Inflammatory macrophage treated with lipopolysaccharide for 4 hours (primary cell): Measurements from ENCODE around the gene ICOSLG.
A peak's percentile ranks its signal among the peaks of the same experiment; 100 is the strongest.
"Not testable (repeated sequence)": the region's sequence is repeated elsewhere in the genome, so short reads cannot be mapped to it uniquely, and the experiment has no call there.

Experiments used
- DNase-seq: peaks from one replicate; pipeline ENCODE4 v3.0.0-alpha.2; 2020

The ICOSLG gene

DNA sequence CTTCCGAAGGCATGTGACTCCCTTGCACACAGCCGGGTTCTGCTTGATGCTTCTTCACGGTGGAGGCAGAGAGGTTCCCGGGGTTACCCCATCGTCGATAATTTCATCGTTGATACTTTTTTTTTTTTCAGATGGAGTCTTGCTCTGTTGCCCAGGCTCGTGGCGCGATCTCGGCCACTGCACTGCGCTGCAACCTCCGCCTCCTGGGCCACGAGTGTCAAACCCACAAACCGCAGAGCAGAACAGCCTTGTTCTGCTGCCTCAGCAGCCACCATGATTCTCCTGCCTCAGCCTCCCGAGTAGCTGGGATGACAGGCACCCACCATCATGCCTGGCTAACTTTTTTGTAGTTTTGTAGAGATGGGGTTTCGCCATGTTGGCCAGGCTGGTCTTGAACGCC, 20.1 kb downstream of the ICOSLG start:
- not testable (repeated sequence) for DNase-seq

DNA sequence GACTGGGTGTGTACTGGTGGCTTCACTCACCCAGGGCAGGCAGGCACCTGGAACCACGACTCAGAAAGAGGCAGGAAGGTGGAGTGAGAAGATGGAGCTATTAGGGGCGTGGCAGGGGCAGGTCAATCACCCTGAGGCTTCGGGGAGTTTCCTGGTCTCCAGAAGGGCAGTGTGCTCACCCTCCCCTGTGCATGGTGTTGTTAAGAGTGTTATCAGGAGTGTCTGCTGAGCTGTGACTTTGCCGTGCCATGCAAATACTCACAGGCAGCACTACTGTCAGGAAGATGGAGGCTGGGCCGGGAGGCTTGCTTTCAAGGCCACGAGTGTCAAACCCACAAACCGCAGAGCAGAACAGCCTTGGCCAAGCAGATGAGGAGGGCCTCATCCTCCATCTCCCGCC, 22.3 kb downstream of the ICOSLG start:
- not testable (repeated sequence) for DNase-seq

DNA sequence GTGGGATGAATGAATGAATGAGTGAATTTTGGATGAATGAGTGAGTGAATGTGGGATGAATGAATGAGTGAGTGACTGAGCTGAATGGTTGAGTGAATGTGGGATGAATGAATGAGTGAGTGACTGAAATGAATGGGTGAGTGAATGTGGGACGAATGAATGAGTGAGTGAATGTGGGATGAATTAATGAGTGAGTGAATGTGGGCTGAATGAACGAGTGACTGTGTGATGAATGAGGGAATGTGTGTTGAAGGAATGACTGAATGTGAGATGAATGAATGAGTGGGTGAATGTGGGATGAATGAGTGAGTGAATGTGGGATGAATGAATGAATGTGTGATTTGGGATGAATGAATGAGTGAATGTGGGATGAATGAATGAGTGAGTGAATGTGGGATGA, 28.8 kb downstream of the ICOSLG start:
- not testable (repeated sequence) for DNase-seq

DNA sequence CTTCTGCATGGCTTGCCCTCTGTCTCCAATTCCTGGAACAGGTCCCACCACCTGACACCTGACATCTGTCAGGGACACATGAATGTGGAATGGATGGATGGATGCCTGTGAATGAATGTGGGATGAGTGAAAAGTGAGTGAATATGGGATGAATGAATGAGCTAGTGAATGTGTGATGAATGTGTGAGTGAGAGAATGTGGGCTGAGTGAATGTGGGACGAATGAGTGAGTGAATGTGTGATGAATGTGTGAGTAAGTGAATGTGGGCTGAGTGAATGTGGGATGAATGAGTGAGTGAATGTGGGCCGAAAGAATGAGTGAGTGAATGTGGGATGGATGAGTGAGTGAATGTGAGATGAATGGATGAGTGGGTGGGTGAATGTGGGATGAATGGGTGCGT, 29.2 kb downstream of the ICOSLG start:
- DNase-seq: not testable (repeated sequence)

DNA sequence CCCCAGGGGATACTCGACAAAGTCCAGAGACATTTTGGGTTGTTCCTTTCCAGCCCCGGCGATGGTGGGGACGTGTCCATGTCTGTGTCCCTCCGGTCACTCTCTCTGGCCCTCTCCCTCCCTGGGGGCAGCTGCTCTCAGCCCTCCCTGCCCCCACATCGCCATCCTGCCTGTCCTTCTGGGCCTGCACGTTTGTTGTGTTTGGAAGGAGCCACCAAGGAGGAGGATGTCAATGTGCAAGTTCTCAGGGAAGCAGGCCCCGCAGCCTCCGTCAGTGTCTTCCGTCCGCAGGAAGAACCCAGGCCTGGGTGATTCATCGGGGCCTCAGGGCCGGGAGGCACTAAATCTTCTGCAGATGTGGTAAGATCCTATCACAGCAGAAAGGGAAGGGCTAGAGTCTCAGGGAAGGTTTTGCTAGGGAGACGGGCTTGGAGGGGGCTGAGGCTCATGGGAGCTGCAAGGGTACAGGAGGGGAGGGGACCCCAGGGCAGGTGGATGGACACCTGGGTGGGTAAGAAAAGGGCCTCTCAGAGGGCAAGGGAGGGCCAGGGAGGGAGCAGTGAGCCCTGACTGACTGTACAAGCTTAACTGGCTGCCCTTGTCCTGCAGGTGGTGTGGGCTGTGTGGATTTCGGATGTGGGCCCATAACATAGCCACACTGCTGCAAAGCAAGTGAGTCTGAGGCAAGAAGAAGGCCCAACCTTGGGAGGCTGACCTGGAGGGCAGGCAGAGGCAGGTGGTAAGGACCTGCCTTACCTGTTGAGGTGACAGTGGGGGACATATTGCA, 32.7 kb downstream of the ICOSLG start:
- DNase-seq: peak; percentile 2

DNA sequence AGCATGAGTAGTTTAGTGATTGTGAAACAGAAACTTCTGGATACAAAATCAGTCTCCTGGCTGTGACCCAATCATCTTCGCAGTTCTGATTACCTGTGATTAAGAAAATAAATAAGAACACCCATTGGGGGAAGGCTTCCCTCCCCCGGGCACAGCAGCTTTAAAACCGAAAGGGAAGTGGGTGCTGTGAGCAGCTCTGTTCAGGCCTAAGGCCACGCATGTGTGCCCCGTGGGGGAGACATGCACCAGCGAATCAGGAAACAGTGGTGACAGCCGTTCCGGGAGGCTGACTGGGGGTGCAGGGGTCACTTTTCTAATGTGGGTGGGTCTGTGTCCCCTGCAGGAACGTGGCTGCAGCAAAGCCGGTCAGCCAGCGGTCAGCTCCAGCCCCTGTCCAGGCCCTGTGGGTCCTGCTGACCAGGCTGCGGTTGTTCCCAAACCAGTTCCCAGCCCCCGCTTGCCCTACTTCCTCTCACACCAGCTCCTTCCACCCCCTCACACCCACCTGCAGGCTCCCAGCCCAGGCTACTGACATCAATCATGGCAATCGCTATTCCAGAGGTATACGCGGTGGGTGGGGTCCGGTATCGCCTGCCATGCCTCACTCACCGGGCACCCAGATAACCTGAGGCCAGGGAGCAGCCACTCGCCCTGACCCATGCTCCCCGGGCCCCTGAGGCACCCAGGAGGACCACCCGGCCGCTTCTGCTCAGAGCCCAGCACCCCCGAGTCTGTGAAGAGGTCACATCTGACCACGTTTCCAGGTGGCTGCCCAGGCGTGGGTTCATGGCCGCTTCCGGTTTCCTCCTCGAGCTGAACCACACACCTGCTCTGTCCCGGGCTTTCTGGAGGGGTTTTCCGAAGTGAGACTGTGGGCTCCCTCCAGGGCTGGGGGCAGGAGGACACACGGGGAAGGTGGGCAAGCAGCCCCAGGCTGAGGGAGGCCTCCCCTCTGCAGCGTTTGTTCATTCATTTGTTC, 33.8 kb downstream of the ICOSLG start:
- DNase-seq: not testable (repeated sequence)

DNA sequence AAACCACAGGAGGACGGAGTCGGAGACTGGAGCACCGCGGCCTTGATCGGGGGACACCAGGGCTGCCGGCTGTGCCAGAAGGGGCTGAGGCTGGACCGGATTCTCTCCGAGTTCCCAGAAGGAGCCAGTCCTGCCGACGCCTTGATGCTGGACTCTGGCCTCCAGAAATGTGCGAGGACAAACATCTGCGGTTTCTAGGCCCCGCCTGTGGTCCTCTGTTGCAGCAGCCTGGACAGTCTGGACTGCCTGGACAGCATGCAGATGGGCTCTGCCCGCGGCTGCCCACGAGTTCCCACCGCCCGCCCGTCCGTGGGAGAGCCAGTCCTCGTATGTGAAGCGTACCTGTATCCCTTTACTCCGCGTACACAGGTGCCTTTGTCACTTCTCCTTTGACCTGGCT, 34.6 kb downstream of the ICOSLG start:
- DNase-seq: not testable (repeated sequence)

DNA sequence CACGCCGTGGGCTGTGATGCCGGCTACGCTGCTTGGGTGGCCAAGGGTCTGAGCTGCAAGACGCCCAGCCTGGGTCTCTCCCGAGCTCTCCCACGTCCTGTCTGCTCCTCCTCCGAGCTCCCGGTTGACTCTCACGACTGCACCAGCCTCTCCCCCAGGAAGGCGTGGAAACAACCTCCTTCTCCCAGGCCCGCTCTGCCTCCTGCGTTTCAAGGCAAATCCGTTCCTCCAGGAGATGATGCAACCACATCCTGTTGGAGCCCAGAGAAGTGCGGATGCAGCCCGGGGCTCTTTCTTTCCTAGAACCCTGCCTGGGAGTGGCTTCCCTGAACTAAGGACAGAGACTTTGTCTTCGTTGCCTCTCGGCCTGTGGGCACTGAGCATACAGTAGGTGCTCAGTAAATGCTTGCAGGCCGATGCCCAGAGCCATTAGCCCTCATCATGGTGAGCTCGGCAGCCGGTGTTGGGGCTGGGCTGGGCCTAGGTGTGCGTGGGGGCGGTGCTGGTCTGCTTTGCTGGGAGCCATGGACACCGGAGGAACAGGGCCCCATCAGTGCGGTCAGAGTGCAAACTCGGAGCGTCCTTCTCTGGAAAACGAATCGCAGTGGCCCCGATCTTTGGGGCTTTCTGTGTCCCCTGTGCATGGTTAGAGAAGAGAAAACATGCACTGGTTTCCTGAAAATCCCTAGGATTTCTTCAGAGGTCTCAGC, 38.0 kb downstream of the ICOSLG start:
- DNase-seq: not testable (repeated sequence)

DNA sequence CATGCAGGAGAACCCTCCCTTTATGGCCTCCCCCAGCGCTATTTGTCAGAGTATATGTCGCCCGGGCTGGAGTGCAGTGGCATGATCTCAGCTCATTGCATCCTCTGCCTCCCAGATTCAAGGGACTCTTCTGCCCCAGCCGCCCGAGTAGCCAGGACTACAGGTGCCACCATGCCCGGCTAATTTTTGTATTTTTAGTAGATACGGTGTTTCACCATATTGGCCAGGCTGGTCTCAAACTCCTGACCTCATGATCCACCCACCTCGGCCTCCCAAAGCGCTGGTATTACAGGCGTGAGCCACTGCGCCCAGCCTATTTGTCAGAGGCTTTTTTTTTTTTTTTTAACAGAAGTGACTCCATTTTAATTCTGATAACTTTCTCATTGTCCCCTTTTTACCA, 40.7 kb downstream of the ICOSLG start:
- DNase-seq: not testable (repeated sequence)

DNA sequence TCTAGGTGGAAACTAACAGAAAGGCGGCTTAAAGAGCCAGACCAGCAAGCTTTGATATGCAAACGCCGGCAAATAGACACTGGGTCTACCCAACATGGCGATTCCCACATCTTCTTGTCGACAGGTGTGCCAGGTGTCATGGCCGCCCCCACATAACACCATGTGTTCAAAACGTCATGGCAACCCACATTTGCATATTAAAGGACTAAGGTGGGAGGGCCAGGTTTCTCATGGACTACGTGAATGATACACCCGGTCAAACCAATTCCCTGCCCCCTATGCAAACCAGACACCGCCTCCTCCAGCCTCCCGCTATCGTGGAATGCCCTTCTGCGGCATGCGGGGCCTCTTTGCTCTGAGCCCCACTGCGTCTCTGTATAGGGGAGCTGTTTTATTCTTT, 41.3 kb downstream of the ICOSLG start:
- no peak for DNase-seq

DNA sequence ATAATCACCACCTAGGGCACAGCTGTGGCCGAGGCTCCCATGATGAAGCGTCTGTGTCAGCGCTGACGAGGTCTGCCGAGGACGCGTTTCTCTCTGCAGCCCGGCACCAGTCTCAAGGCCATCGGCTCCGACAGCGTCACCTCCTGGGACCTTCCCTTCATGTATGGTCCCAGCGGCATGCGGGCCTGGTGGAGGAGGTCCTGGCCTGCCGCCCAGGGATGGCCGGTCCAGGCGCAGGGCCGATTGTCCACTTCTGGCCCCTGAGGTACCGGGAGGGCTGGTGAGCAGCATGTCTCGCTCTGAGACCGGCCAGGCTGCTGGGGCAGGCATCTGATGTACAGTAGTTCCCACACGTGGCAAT, 43.6 kb downstream of the ICOSLG start:
- not testable (repeated sequence) for DNase-seq

DNA sequence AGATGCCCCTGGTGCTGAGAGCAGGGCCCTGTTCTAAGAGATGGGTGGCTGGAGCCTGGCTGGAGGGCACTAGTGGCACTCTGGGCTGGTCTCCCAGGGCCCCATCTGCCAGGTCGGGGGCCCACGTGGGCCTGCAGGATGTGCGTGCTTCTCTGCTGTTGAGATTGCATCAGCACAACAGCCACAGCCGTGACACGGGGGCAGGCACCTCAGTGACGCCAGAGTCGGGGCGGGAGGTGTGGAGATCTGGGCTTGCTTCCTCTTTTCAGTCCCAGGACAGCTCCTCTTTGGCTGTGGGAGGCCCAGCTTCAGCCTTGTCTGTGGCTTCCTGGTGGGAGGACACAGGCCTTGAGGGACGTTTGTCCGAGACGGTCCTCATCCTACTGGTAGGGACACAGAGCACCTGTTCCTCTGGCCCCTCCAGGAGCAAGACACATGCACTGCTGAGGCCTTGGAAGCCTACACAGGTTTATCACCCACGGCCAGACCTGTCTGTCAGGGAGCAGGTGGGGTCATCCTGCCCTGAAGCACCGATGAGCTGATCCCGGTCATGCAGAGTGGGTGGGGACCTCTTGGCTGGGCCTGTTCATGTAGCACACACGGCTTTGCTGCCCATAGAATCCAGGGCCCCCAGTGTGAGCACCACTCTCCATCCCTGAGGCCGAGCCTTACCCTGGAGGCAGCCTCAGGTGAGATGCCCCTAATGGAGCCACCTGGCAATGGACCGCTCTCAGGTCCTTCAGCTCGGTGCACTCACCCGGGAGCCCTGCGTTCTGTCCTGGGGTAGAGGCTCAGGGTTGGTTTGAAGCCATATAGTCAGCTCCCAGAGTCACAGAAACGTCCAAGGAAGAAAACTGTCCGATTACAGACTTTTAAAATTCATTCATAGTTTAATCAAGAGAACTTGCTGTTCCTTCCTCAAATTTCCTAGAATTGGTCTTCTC, 44.3 kb downstream of the ICOSLG start:
- peak; percentile 83 for DNase-seq

DNA sequence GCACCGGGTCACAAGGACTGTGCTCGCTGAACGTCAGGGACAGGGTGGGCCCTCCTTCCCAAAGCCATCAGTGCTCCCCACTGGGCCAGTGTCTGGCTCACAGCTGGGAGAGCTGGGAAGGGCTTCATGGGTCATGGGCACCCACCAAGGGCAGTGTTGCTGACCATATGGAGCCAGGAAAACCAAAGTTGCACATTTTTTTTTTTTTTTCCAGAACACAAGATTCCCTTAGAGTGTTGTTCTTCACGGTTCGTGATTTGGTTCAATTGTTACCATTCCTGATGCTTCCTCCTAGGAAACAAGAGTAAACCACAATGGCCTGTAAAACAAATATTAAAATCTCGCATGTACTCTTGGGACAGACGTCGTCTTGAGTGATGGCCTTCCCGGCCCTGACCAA, 45.9 kb downstream of the ICOSLG start:
- DNase-seq: not testable (repeated sequence)

DNA sequence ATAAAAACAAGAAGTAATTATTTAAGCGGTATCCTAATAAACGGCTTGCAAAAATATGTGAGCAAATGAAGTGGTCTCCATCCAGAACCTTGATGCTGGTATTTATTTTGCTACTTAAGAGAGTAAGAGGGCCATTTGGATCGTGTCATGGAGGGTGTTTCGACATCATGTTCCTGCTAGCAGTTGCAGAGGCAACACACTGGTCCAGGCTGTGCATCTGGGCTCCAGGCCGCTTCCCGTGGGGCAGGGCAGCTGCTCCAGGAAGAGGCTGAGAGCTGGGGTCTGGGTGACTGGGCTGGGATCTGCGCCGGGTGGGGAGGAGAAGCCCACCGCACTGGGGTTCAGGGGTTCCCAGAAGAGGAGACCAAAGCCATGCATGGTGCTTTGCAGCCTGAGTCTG, 46.3 kb downstream of the ICOSLG start:
- not testable (repeated sequence) for DNase-seq

DNA sequence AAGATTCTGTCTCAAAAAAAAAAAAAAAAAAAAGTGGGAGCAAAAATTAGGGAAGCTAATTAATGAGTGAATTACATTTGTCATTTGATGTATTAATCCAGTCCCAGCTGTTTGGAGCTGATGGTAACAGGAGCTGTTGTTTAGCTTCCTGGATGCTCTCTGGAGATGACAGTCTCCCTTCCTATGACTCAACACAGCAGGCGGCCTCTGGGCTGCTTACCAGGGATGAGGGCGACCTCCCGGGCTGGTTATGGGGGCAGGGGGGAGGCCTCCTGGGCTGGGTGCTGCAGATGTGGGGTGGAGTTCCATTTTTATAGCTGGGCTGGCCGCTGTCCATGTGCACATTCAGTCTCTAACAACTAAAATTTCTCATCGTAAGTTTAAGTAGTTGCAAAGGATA, 47.6 kb downstream of the ICOSLG start:
- not testable (repeated sequence) for DNase-seq

DNA sequence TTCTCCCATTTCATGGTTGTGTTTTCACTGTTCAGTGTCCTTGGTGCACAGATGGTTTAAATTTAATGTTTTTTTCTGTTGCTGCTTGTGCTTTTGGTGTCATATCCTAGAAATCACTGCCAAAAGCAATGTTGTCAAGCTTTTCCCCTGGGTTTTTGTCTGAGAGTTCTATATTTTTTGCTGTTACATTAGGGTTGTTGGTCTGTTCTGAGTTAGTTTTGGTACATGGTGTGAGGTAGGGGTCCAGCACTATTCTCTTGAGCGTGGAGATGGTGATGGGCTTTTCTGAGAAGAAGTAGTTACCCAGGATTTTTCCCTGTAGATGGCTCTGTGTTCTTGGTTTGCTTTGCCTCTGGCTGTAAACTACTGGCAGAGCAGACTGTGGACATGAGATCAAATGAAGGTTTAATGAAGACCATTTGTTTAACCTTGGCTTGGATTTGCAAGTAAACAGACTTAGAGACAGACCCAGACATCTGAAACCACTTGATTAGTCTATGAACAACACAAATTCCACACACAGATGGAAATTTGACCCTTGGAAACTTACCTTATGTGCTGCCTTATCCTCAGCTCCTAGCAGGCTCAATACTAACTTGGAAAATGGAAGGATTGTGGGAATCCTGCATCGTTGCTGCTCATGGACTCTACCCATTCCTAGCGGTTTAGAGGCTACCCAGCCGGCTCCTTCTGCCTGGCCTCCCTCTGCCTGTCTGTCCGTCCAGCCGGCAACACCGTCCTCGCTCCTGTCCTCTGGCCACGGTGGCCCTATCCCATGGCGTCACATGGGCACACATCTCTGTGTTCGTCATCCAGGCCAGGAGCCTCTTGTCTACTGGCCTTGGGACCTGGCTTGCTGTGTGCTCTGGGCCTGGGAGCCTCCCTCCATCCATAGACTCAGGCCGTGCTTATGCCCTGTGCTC, 50.1 kb downstream of the ICOSLG start:
- not testable (repeated sequence) for DNase-seq

DNA sequence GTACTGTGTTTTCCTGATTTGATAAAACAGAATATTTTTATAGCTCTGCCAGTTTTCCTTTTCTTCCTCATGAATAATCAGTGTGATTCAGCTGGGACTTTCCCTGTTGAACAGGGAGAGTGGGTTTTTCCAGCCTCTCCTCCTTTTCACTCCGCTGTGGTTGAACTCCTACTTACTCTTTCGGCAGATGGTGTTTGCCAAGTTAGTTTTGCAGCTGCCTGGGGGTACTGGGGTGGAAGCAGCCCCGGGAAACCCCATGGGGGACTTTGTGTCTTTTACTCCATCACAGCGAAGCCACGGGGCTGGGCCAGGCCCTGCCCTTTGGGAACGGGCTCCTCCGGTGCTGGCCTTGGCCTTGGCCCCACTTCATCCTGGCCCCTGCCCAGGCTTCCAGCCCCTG, 55.9 kb downstream of the ICOSLG start:
- not testable (repeated sequence) for DNase-seq

DNA sequence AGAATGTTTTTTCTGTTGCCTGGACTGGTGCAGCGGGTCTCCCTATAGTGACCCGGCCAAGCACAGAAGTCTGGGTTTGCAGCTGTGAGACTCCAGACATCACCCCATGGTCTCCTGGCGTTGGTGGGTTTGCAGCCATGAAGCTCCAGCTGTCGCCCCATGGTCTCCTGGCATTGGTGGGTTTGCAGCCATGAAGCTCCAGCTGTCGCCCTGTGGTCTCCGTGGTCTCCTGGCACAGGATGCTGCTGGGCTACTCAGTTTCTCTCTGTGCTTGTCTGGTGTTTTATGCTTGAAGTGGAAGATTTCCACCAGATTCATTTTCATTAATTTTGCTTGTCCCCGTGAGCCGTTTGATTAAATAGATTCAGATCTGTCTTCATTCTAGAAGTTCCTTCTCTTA, 58.5 kb downstream of the ICOSLG start:
- DNase-seq: not testable (repeated sequence)

DNA sequence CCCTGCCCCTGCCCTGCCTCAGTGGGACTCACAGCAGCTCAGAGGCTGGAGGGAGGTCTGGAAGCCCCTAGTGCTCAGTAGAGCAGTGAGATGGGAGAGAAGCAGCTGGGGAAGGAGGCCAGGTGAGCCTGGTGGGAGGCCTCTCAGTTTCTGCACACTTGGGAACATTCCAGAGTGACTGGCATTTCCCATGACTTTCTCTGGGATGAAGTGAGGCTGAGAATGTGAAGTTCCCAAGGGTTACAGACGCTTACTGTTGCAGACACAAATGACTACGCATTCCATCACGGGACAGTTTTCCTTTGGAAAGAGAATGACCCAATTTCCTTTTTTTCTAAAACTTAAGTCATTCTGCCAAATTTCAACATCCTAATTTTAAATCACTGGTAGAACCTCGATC, 59.2 kb downstream of the ICOSLG start:
- DNase-seq: not testable (repeated sequence)

DNA sequence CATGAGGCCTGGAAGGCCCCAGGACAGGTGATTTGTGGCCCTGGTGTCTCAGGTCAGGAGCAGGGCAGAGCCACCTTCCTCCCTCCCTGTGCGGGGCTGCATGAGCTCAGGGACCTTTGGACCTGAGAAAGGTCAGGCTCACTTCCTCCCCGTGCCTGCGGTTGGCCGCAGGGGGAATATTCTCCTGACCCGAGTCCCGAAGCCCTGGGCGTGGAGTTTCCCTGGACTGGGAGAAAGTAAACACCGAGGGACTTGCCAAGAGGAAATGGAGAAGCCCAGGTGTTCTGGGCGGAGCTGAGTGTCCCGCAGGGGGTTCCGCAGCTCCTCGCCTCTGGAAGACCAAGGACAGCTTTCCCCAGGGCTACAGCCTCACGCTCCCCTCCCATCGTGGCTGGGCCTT, 64.6 kb downstream of the ICOSLG start:
- DNase-seq: not testable (repeated sequence)

DNA sequence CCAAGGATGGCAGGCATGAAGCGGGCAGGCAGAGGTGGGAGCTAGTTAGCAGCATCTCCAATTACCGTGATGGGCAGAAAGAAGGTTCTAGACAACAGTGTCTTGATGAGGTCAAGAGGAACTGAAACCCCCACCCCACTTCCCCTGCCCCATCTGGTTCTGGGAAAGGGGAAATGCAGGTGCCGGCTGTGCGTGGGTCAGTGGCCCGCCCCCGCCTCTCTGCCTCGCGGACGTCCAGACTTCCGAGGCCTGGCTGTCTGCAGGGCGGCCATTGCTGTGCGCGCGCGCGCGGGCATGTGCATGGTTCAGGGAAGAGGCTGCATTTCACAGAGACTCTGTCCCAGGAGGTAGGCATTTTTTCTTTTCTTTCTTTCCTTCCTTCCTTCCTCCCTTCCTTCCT, 65.6 kb downstream of the ICOSLG start:
- DNase-seq: peak; percentile 18
